ENCODE results near the gene NFKBIA. TPM values are rescaled to one million over a fixed set of nuclear protein-coding genes. Genes with fewer than 3 reads are reported as not detected.

Gene NFKBIA
- total RNA-seq, 1 experiment from 2014 or later, result 99.4 TPM

GRCh38 chr14:35403603-35404448, 723 bp downstream of the NFKBIA start:
- H3K4me1 ChIP-seq (ENCODE audit: control insufficient read depth, insufficient read depth, low read length), result peaks cover 48% of the 10 kb centered on the region
- in situ Hi-C loops (cut with HindIII; ENCODE audit: low pct_unique_long_range_greater_than_20kb, low sequenced_read_pairs), result no loop called here
- intact Hi-C loops (cut with micrococcal nuclease; ENCODE audit: unreplicated experiment), result loop anchor here (10.0 kb wide), 2 partner anchors 109 to 189 kb away; partner anchors contain the start of gene PSMA6
- H3K4me3 ChIP-seq (ENCODE audit: low read depth in 2 of 2, low read length in 2 of 2), result peak overlapping the region; percentile 68 to 73
- H3K27ac ChIP-seq (ENCODE audit: low read length), result peak overlapping the region; percentile 92
- peaks cover 17% of the 10 kb centered on the region for H3K36me3 ChIP-seq (ENCODE audit: control insufficient read depth, insufficient read depth, low read length)
- peak; percentile 78 for ATAC-seq
- ChIA-PET CTCF (no interaction called here), POLR2A (interaction anchor here (1.0 to 1.4 kb wide), 2 partner anchors 93 to 281 kb away, joined by 3 to 6 read pairs; partner anchors contain the start of genes PPP2R3C and PRORP)
- 0 out of 2 replicates have a peak, but pooled peaks have one; percentile 45 for TF ChIP-seq POLR2AphosphoS5 (IDR thresholded peaks at IDR 0.05; ENCODE audit: low read depth, low read length)
- no peak for TF ChIP-seq REST (IDR thresholded peaks at IDR 0.05; ENCODE audit: insufficient read depth in 1 of 2, low read depth in 2 of 2, low read length in 1 of 2)
- no peak for TF ChIP-seq SIN3A (IDR thresholded peaks at IDR 0.05; ENCODE audit: borderline replicate concordance, insufficient read depth, low read depth, low read length)
- TF ChIP-seq TCF7L2 (IDR thresholded peaks at IDR 0.05; ENCODE audit: low read depth, low read length), result no peak
- TF ChIP-seq CTCF (IDR thresholded peaks at IDR 0.05), result no peak
- no peaks in the 10 kb centered on the region for H3K9me3 ChIP-seq (ENCODE audit: control insufficient read depth, insufficient read depth, low read depth, low read length)
- no TSS peak for BruUV-seq (replicated peaks)
- DNase-seq (ENCODE audit: low read depth, low spot score), result no peak
- no peaks in the 10 kb centered on the region for H3K27me3 ChIP-seq (ENCODE audit: control insufficient read depth, insufficient read depth, low read length)

GRCh38 chr14:35403114-35403602, 1.4 kb downstream of the NFKBIA start:
- POLR2A ChIA-PET, result interaction anchor here (1.4 kb wide), 1 partner anchor 92 kb away, joined by 3 read pairs; no protein-coding TSS in a partner anchor
- CTCF ChIA-PET, result no interaction called here
- in situ Hi-C loops (cut with HindIII; ENCODE audit: low pct_unique_long_range_greater_than_20kb, low sequenced_read_pairs), result no loop called here
- TF ChIP-seq POLR2AphosphoS5 (IDR thresholded peaks at IDR 0.05; ENCODE audit: low read depth, low read length) (0 out of 2 replicates have a peak, but pooled peaks have one; percentile 13), REST (IDR thresholded peaks at IDR 0.05; ENCODE audit: insufficient read depth in 1 of 2, low read depth in 2 of 2, low read length in 1 of 2) (no peak), TCF7L2 (IDR thresholded peaks at IDR 0.05; ENCODE audit: low read depth, low read length) (no peak)
- no TSS peak for BruUV-seq (replicated peaks)
- Histone ChIP-seq H3K4me3 (ENCODE audit: low read depth in 2 of 2, low read length in 2 of 2) (peak overlapping the region; percentile 68 to 73), H3K36me3 (ENCODE audit: control insufficient read depth, insufficient read depth, low read length) (peaks cover 17% of the 10 kb centered on the region), H3K27me3 (ENCODE audit: control insufficient read depth, insufficient read depth, low read length) (no peaks in the 10 kb centered on the region), H3K4me1 (ENCODE audit: control insufficient read depth, insufficient read depth, low read length) (peaks cover 50% of the 10 kb centered on the region), H3K27ac (ENCODE audit: low read length) (peak overlapping the region; percentile 92), H3K9me3 (ENCODE audit: control insufficient read depth, insufficient read depth, low read depth, low read length) (no peaks in the 10 kb centered on the region)
- intact Hi-C loops (cut with micrococcal nuclease; ENCODE audit: unreplicated experiment), result loop anchor here (10.0 kb wide), 2 partner anchors 108 to 188 kb away; partner anchors contain the start of gene PSMA6
- ATAC-seq, result no peak
- DNase-seq (ENCODE audit: low read depth, low spot score), result no peak

Measured in Panc1 (cell line).